NCI-H2081 (cell line): ENCODE data around the gene SORCS3.
"Not testable (repeated sequence)": the region's sequence is repeated elsewhere in the genome, so short reads cannot be mapped to it uniquely, and the experiment has no call there.

ENCODE experiments used
- DNase-seq, 2 experiments: peaks; one replicate each; lab custom pipeline; 2025; lab: John Stamatoyannopoulos, UW

Gene SORCS3

GRCh38 chr10:104690101-104690500 lies 49.0 kb downstream of the SORCS3 start:
- no peak for DNase-seq

- no peak for DNase-seq
Measured at GRCh38 chr10:104690959-104691358, 49.9 kb downstream of the SORCS3 start.

GRCh38 chr10:104694074-104694473 lies 53.0 kb downstream of the SORCS3 start:
- no peak for DNase-seq

- DNase-seq = not testable (repeated sequence)
Measured at GRCh38 chr10:104703262-104703661, 62.2 kb downstream of the SORCS3 start.

GRCh38 chr10:104706886-104707285 lies 65.8 kb downstream of the SORCS3 start:
- no peak for DNase-seq

GRCh38 chr10:104707602-104708459 lies 66.7 kb downstream of the SORCS3 start:
- DNase-seq = peak; percentile 3 to 21

- DNase-seq = no peak
Measured at GRCh38 chr10:104711302-104711721, 70.2 kb downstream of the SORCS3 start.

GRCh38 chr10:104730593-104730992 lies 89.5 kb downstream of the SORCS3 start:
- DNase-seq = not testable (repeated sequence)

GRCh38 chr10:104731192-104731591 lies 90.1 kb downstream of the SORCS3 start:
- DNase-seq = no peak

- no peak for DNase-seq
Measured at GRCh38 chr10:104732222-104732621, 91.1 kb downstream of the SORCS3 start.

- DNase-seq = no peak
Measured at GRCh38 chr10:104734433-104734832, 93.3 kb downstream of the SORCS3 start.

GRCh38 chr10:104735036-104735756 lies 94.1 kb downstream of the SORCS3 start:
- DNase-seq = no peak

GRCh38 chr10:104735757-104736391 lies 94.8 kb downstream of the SORCS3 start:
- no peak for DNase-seq

GRCh38 chr10:104741127-104741526 lies 100.0 kb downstream of the SORCS3 start:
- no peak for DNase-seq

GRCh38 chr10:104744052-104744451 lies 103.0 kb downstream of the SORCS3 start:
- DNase-seq = no peak

- DNase-seq = no peak
Measured at GRCh38 chr10:104750291-104750690, 109.2 kb downstream of the SORCS3 start.

GRCh38 chr10:104762793-104763192 lies 121.7 kb downstream of the SORCS3 start:
- DNase-seq = no peak

- no peak for DNase-seq
Measured at GRCh38 chr10:104766341-104766740, 125.3 kb downstream of the SORCS3 start.

GRCh38 chr10:104767282-104767681 lies 126.2 kb downstream of the SORCS3 start:
- DNase-seq = no peak

- no peak for DNase-seq
Measured at GRCh38 chr10:104767745-104768144, 126.7 kb downstream of the SORCS3 start.

- DNase-seq = no peak
Measured at GRCh38 chr10:104773105-104773504, 132.0 kb downstream of the SORCS3 start.

- DNase-seq = no peak
Measured at GRCh38 chr10:104774234-104774633, 133.1 kb downstream of the SORCS3 start.
